HG02610 (cell line): ENCODE data around the gene SLC25A28.

ENCODE experiments used
- ATAC-seq: cut with Tn5 transposase; IDR thresholded peaks from one replicate; pipeline ENCODE4 v1.9.1; 2021; ENCODE audit warnings: mild to moderate bottlenecking, moderate library complexity; ENCODE audit not compliant: unreplicated experiment

Gene SLC25A28

DNA sequence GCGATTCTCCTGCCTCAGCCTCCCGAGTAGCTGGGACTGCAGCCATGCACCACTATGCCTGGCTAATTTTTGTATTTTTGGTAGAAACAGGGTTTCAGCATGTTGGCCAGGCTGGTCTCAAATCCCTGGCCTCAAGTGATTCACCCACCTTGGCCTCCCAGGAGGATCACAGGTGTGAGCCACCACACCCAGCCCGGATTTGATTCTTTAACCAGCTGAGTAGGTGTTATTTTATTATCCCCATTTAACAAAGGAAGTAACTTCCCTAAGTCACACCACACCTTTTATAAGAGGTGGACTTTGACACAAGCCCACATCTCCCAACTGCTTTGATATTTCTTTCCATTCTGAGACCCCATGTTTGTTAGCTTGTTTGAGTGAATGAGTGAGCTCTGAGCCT is 25.0 kb downstream of the SLC25A28 start:
- no peak for ATAC-seq

DNA sequence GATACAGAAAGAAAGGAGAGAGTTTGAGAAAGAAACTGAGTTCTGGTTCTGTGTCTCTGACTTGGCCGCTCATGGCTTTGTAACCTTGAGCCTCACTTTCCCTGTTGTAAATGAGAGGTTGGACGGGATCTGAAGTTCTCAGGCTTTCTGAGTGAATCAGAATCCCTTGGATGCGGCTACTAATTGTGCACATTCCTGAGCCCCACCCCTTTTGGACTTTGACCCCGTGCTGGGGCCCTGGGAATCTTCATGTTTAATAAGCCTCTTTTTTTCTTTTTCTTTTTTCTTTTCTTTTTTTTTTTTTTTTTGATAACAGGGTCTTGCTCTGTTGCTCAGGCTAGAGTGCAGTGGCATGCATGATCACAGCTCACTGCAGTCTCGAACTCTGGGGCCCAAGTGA is 26.9 kb downstream of the SLC25A28 start:
- no peak for ATAC-seq

DNA sequence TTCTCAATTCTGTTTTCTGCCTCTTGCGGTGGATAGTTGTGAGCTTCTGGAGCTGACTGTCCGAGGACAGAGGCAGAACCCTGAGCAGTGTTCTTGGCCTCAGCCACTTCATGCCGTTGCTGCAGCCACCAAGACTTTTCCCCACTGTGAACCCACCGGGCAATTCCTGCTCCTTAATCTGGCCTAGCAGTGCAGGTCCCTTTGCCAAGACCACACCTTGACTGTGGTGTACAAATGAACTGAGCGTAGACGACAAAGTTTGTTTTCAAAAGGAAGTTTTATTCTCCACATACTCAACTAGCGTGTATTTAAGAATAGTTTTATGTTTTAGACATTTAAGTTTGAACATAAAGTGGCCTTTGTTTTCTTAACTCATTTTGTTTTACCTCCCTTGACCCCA is 29.4 kb downstream of the SLC25A28 start:
- ATAC-seq: no peak

DNA sequence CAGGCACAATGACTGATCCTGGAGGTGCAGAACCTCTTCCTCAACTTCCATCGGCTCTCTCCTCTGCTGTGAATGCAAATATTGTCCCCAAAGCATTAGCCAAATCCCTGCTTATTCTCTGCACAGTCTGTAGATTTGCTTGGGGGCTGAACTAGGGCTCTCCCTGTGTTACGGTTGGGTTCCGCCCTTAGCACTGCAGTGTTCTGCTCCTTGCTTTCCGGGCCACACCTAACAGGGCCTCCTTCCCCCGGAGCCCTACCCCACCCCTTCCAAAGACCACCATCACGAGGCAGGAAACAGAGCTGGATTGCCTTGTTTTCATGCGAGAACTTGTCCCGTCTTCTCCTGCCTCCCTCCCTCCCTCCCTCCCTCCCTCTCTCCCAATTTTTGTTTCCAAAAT is 36.6 kb downstream of the SLC25A28 start:
- ATAC-seq: no peak

DNA sequence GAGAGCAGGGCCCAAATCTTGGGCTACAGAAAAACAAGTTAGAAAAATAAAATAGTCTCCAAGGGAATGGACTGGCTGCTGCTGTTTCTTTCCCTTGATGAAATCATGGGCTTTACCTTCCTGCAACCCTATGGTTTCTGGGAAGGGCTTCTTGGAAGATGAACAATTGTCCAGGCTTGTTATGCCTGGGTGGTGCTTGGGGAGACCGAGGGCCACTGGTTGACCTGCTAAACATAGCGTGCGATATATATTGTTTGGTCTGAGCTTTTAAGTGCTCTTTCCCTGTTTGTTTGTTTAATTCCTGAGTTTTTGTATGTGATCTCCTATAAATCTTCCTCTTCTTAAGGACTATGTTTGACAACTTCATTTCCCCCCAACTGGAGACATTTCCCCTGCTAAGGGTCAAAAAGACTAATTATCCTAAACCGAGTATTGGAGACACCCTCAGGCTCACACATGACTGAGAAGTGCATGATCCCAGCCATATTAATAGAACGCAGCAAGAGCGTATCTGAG is 37.9 kb downstream of the SLC25A28 start:
- ATAC-seq: no peak

DNA sequence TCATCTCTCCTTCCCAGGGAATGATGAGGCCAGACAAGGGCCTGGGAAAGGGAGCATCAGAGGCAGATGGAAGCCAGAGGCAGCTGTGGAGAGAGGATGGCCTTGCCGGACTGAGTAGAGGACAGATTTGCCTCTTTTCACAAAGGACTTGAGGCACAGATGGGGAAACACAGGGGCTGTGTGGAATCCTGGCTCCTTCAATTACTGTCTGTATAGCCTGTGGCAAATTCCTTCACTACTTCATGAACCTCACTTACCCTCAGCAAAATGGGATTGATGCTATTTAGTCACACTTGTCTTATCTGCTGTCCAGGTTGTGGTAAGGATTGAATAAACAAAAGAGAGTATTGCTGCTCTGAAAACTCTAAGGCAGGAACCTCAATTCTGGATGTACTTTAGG is 40.3 kb downstream of the SLC25A28 start:
- no peak for ATAC-seq

DNA sequence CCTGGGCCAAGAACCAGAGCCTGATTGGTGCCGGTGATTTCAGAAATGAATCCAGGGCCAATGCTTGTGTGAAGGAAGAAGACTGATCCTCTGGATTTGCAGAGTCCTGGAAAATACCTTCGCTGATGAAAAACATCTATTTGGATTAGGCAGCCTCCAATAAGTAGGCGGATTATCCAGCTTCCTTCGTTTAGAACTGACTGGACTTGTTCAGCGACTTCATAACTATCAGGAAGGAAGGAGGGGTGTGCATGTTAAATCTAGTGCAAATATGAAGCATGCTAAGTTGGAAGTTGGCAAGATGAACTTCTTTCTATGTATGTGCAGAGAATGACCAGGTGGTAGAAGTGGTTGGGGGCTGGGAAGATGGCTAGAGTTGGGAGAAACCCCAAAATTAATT is 46.4 kb downstream of the SLC25A28 start:
- ATAC-seq: no peak

DNA sequence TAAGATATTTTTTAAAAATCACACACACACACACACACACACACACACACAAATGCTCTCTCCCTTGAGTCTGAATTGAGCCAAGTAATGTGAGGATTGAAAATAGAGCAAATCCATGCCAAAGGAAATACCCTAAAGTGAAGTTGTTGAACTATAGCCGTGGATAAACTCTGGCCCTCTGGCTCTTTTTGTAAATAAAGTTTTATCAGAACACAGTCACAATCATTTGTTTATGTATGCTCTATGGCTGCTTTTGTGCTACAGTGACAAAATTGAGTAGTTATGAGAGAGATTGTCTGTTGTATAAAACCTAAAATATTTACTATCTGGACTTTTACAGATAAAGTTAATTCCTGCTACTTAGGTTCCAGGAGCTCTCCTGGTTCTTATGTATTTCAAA is 48.4 kb downstream of the SLC25A28 start:
- ATAC-seq: no peak

DNA sequence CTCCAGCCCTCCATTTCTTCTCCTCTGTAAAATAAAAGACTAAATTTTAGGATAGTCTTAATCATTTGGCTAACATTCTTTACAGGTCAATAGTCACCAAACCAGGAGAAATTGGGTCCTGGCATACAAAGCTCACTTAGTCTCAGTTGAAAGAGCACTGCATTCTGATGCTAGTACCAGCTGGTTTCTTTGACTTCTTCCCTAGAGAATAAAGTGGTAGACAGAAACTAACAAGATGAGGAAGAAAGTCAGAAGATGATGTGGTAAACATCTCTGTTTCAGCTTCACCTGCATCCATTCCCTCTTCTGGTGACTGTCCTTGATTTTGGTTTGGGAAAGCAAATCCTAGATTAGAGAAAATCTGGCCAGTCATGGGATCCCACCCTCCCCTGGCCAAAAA is 50.3 kb downstream of the SLC25A28 start:
- no peak for ATAC-seq

DNA sequence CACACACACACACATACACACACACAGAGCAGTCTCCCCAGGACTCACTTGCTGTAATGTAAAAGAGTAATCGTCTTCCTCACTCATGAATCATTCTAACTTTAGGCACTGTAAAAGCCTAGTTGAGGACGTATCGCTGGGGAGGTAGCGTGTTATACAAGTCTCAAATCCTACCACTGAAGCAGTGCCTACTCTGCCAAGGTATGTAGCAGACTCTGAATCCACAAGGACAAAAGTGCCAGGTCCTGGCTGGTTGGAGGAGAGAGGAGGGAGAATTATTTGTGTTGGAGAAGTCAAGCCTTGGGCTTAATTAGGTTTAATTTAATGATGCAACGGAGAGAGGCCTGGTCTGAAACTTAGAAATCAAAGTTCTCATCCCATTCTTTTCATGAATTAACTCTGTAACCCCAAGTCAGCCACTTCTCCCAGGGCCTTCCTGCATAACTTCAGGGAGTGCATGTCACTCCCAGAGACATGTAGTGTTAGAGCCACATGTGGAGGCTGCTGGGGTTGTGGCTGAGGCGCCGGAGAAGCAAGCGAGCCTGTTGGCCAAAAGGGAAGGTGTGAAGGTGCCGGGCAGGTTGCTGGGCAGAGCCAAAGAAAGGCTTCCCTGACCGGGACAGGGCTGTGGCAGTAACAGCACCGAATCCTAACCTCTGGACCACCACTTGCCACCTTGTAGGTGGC is 50.8 kb downstream of the SLC25A28 start:
- no peak for ATAC-seq

DNA sequence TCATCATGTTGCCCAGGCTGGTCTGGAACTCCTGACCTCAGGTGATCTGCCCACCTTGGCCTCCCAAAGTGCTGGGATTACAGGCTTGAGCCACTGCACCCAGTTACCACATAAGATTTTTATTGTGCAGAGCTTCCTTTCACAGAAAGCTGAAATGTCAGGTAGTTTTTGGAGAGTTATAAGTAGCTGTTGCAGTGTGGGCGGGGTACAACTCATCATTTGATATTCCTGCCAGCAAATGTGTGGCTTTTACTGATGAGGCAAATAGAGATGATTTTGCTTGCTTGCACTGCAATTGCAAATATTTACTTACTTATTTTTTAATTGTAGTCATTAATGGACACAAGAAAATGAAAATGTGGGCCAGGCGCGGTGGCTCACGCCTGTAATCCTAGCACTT is 55.1 kb downstream of the SLC25A28 start:
- ATAC-seq: no peak

DNA sequence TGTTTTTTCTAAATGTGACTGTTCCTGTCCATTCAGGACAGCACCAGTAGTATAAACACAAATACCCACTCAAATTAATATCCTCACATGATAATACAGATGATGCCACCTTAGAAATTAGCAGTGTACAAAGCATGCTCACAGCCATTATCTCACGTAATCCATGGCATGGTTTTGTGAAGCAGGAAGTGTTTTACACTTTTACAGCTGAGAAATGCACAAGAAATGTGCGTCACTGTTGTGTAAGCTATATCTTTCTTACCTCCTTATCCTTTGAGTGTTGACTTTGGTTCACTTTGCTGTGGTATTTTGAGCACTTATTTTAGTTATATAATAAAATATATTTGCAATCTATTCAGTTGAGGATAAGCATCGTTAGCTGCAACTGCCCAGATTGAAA is 55.9 kb downstream of the SLC25A28 start:
- no peak for ATAC-seq

DNA sequence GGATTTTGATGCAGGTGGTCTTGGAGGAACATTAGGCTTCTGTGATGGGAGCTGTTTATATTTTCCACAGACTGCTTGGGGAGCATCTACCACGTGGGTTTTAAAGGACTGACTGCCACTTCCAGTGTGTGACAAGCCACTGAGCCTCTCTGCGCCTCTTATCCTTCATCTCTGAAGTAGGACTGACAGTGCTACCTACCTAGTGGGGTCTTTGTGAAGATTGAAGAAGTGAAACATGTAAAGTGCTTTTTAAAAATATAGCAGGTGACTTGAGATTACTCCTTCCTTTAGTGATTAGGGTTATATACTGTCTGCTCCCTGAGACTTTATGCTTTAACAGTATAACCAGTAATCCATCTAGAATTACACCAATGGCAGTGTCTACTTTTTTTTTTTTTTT is 57.6 kb downstream of the SLC25A28 start:
- no peak for ATAC-seq
